CD4-positive, alpha-beta T cell treated with Interleukin-21 for 1 hour (primary cell): ENCODE results near the gene EPSTI1.

Experiments used
- DNase-seq: peaks from one replicate; pipeline ENCODE4 v3.0.0-alpha.2; 2020

EPSTI1 gene

DNA sequence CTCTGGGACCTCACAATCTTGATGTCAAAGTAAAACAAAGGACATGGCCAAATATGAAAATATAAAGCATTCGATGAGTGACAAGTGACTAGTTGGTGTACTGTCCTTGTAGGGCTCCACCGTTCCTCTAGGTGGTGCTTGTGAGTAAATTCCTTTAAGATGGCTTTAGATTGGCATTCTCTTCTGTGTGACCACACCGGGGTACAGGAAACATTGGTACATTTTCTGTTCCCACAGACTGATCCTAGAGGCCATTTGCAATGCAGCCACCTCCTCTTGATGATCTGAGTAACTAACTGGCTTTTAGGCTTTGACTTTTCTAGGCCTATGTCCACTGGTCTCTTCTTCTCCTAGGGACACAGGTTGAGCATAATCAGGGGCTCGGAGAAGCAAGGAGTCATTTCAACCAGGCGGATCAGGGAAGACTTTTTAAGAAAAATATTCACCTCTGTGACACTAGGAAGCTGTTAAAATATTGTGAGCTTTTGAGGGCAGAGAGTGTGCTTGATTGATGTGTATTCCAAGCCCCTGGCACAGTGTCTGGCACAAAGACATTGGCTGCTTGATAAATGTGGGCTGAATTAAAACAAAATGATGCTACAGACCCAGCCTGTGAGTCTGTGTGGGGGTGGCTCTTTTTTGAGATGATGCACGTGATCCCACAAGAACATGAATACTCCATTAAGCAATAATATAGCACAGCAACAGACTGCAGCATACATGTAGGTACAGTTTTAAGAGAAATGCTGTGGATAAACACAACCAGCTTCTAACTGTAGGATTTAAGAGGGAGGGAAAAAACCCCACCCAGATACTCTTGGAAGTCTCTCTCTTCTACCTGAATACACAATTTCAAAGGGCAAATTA lies 21.0 kb downstream of the EPSTI1 start:
- peak; percentile 73 for DNase-seq

DNA sequence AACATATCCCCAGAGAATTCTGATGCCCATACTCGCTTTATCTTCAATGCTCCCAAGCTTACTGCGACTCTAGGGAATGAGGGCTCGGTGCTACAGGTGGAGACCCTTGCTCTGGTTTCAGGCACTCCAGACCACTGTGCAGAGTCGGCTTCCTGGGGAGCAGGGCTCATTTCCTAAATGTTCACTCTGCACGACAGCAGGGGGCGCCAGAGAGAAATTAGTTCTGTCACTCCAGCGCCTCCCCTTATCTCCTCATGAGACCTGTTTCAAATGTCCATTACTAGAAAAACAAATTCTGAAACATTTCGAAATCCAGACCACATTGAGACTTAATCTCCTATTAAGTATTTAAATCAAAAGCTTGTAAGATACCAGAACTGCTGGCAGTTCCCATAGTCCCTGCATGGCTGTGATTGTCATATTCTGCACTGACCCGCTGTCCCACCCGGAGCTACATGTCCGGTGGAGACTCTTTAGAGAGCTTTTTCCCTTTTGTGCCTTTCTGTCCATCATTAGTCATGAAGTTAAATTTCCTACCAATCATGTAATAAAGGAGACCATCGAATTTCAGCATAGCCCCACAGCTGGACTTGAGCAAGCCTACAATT lies 22.4 kb downstream of the EPSTI1 start:
- DNase-seq, result peak; percentile 79

DNA sequence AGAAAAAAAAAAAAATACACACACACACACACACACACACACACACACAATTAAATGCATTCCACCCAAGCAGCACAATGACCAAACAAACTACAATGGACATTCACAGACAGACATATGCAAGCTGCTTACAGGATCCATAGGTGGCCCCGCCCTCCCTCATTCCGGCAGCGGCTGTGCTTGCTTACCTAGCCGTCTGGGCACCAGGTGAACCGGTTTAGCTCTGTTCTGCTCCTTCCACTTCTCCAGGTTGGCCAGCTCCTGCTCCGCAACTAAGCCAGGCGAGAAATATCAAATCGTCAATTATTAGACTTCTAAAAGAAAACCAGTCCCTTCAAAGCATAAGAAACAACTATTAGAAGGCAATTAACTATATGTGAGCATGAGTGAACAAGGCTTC lies 23.1 kb downstream of the EPSTI1 start:
- DNase-seq, result no peak

DNA sequence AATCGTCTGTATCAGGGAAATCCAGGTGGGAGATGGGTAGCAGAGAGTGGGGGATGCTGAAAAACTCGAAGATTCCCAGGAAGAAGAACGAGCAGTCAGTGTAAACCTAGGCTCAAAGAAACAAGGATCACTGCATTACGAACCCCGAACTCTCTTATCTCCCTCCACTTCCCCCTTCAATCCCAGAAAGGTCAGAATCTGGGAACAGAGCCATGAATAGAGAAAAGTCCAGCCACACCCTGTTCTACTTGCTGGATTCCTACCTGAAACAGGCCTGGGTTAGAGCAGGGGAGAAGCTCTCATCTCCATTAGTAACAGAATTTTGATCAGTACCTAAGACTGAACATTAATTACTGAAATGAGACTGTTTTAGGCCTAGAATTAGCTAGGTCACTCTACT lies 24.4 kb downstream of the EPSTI1 start:
- no peak for DNase-seq

DNA sequence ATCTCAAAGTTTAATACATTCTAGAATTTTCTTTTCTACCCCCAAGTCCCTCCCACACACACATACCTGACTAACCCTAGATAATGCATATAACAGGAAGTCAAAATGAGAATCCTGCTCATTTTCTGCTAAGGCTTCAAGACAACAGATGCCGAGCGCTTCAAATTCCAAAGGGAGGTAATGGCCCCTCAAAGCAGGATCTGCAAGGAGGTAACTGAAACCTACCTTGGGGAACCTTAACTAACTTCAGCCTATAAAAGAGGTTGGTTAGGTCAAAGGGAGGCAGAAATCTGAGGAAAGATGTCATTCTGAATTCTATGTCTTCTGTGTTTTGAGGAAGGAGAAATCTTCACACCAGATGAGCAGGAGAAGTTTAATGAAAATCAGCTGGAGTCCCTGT lies 26.8 kb downstream of the EPSTI1 start:
- no peak for DNase-seq

DNA sequence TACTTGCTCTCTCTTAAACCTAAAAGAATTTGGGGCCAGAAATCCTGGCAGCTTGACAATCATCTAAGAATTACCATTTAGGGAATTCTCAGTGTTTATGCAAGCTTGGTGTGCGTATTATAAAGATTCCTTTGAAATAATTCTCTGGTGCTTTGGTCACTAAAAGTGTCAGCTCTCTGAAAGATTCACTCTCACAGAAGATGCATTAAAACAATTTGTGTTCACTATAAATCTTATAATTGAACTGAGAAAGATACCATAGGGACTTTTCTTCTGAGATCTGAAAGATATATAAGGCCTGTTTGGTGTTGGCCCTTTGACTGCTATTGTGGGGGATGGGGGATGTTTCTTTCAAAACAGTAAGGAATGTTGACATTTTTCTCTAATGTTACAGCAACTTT lies 27.3 kb downstream of the EPSTI1 start:
- DNase-seq, result no peak

DNA sequence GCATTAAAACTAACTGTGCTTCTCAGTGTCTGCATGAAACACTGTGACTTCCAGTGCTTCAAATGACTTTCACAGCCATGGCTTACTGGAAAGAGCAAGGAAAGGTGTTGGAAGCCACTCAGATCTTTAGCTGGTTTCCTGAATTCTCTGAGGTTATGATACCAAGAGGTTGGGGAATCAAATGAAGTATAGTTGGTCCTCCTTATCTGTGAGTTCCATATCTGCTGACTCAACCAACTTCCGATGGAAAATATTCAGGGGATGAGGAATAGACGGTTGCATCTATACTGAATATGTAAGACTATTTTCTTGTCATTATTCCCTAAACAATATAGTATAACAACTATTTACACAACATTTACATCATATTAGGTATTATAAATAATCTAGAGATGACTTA lies 32.4 kb downstream of the EPSTI1 start:
- DNase-seq, result no peak

DNA sequence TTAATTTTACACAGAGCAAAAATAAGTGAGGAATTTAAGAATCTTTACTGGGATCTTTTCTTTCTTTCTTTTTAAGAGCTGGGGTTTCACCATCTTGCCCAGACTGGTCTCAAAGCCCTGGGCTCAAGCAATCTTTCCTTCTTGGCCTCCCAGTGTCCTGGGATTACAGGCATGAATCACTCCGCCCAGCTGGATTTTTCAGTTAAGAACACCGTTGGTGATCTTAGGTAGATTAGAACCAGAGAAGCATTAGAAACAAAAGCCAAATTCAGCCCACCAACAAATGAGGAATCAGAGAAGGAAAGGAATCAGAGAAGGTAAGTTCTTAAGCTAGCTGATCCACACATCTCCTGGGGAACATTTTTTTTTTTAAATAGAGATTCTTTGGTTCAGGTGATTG lies 34.2 kb downstream of the EPSTI1 start:
- no peak for DNase-seq

DNA sequence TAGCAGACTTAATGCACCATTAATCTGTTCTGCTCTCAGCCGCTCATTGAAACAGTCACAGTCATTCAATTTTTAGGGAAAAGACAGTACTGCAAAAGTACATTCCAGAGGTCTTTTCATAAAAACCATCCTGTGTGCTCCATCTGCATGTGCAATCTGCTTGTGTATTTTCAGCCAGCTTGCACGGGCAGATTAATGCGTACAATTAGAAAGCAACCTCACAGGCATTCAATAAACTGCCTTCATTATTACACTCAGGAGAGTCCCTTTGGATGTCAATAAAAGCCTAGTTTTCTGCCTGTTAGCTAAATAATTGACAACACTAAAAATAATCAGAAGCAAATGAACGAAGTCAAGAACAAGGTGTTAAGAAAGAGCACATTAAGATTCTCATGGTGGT lies 41.9 kb downstream of the EPSTI1 start:
- DNase-seq, result no peak

DNA sequence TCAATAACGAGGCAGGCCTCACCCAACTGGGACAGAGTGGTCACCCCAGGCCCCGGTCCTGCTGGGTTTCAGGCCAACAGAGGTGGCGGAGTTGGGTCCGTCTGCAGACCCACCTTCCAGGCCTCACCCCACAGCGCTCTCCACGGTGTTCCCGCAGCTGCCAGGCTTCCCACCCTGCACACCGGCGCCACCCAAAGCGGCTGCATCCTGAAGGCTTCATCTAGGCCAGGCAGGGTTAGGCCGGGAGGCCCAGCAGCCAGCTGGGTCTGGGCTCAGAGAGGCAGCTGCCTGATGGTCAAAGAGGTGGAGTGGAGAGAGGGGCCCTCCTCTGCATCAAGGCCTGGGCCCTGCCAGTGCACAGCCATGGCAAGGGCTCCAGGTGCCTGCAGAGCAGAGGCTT lies 44.1 kb downstream of the EPSTI1 start:
- no peak for DNase-seq

DNA sequence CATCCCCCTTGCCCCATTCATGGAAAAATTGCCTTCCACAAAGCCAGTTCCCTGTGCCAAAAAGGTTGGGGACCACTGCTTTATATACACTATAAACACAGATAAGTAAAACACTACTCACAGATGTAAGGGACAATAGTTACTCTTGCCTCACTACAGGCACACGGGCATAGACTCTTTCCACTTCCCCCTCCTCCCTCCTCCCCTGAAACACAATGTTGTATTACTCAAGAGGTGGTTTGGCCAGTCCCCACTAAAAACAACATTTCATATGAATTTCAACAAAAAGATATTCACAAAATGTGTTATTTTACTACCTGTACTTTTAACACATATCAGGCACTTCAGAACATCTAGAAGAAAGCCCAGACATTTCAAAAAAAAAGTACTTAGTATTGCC lies 45.1 kb downstream of the EPSTI1 start:
- DNase-seq, result no peak

DNA sequence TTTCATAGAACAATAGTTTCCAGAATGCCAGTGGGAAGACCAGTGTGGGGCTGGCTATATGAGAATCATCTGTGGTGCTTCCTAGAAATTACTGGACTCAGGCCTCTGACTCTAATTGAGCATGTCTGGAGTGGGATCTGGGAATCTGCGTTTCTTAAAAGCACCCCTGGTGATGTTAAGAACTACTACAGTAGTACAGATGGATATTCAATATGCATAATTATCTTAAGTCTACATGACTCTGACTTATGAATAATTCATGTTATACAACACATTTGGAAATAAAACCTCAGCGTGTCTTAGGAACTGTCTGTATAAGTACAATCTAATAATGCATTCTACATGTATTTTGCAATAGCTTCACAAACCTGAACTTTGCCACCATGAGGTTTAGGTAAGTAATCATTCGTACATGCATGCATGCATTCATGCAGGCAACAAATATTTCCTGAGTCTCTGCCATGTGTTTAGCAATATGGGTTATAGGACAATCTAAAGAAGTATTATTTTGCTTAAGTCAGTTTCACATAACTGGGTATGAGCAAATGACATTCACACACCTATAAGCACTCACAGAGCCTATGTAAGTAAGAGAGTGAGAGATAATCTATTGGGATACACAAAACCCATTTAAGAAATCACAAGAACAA lies 62.0 kb downstream of the EPSTI1 start:
- DNase-seq, result no peak

DNA sequence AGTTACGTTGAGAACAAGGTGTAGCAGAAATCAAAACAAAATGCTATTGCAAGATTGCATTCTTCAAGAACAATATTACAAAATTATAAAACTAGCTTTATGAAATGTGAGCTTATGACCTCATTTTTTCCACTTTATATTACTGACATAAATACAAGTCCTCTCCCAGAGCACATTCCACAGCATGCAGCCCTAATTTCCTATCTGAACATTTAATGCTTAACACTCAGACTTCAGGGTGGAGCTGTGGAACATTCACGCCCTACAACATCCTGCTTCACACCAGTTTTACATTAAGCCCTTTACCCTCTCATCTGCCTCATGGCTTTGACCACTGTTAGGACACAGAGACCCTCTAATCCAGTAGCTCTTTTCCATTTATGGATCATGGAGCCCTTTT lies 65.5 kb downstream of the EPSTI1 start:
- DNase-seq, result no peak

DNA sequence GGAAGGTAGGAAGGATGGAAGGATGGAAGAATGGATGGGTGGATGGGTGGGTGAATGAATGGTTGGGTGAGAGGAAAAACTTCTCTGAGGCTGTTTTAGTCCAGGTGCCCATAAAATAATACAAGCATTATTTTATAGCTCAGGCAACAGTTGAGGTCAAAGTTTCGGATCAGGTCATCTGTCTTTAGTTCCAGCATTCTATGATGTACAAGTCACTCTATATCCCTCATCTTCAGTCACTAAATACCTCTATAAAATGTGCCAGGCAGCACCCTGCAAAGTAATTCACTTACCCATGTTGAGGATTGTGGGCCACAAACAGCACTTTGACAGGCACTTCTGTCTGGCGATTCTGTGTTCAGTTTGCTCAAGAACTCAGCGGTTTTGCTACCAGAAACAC lies 66.0 kb downstream of the EPSTI1 start:
- no peak for DNase-seq

DNA sequence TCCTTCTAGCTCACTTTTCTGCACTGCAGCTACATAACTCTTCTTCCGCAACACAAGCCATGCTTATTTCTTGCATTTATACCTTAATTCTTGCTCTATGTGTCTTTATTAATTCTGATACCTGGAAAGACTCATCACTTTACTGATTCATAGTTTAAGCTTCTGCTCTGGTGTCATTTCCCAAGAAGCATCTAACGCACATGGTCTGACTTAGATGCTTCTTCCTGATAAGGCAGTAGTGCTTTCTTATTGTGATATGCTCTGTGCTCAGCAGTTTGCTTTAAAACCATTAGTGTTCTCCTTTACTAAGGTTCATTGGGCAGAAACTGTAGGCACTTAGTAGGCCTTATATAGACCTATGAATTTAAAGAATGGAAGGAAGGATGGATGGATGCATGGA lies 66.4 kb downstream of the EPSTI1 start:
- DNase-seq, result no peak

DNA sequence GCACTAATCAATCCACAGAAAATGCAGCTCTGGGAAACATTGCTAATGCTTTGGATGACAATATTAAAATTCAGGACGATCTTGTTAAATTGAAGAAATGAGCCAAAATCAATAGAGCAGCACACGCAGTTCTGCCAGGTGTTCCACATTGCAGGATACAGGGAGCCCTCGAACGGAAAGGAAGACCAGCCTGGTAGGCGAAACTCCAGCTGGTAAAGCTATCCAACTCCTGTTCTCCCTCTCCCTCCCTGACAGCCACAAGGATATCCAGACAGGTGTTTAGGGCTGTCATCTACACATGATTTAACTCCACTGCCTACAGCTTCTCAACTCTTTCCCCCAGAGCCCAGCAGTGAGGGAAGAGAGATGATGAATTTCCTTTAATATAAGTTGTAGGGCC lies 67.7 kb downstream of the EPSTI1 start:
- DNase-seq, result no peak

DNA sequence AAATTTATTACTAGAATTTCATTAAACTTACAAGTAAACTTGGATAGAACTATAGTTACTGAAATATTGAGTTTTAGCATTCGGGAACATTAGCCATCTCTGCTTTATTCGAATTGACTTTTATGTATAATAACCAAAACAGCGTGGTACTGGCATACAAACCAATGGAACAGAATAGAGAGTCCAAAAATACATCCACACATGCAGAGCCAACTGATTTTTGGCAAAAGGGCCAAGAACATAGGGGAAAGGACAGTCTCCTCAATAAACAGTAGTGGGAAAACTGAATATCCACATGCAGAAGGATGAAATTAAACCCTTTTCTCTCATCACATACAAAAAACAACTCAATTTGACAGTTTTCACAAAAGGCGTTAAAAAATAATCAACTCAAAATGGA lies 84.3 kb downstream of the EPSTI1 start:
- DNase-seq, result no peak

DNA sequence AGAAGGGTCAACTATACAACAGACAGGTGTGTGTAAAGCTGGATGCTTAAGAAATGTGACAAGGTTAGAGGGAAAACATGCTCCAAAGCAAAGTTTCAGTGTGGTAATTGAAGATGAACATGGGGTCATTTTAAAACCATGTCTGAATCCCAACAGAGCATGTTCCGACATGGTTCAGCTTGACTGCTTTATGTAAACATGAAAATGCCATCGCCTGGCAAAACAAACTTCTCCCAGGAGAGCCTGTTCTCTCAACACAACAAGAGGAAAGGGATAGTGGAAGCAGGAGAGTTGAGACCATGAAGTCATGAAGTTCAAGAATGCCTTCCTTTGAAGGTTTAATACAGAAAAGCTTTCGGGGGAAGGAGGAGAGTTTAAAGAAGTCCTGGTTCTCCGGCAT lies 85.8 kb downstream of the EPSTI1 start:
- DNase-seq, result no peak

DNA sequence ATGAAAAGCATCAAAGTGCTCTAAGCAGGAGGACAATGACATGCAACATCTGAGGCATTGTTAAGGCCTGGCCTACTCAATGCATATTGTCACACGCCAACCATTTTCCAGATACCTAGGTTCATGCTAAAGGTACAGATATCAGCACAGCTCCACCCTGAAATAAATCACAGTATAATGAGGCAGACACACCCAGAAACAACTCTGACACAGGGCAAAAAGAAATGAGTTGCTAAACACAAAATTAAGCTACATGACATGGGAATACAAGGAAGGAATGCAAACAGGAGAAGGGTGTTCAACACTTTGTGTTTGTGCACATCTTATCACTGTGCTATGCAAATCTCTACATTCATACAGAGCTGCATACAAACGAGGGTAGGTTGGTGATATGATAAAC lies 86.5 kb downstream of the EPSTI1 start:
- DNase-seq, result no peak

DNA sequence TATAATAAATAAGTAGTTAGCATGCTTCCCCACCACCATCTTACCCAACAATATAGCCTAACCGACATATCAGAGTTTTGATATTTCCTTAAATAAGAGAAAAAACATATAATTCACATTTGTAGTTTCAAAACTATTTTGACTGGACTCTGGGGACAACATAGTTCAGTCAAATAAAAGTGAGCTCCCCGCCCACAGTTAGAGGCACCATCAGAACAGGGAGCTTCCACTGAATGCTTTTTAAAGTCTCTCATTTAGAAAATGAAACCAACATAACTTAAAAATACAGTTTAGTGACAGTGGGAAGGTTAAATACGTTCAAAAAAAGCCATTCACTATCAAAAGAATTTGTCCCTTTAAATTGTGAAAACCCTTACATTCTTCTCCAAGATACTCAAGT lies 92.8 kb downstream of the EPSTI1 start:
- no peak for DNase-seq

DNA sequence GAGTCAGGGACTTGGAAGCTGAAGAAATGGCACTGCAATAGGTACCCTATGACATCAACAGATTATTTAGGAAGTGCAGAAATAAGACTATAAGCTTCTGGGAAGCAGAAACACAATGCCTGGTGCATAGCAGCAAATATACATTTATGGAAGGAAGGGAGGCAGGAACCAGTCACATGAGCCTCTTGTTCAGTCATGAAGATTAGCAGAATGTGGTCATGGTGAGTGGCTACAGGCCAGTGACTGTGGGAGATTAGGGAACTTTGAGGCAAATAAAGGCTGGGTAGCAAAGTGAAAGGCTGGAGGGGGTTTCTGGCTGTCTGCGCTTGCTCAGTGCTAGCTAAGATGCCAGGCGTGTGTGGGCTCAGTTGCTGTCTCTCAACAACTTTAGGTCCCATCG lies 96.3 kb downstream of the EPSTI1 start:
- no peak for DNase-seq

DNA sequence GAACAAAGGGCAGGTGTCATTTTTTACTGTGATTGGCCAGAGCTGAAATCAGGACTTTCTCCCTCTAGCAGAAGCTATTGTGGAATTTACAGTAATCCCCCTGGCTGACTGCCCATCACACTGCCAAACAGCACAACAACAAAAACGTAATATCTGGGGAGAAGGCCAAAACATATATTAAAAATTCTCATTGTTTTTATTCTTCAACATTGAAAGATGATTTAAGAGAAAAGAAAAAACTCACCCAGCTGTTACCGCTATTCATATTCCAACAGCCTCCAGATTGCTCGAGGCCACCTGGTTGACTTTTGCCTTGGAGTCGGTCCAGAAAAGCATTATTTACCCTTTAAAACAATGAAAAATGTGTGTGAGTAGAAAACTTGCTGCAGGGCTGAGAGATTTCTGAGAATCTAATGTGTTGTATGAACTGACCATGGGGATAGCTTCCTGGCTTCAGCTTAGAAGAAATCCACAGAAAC lies 97.2 kb downstream of the EPSTI1 start:
- DNase-seq, result no peak

DNA sequence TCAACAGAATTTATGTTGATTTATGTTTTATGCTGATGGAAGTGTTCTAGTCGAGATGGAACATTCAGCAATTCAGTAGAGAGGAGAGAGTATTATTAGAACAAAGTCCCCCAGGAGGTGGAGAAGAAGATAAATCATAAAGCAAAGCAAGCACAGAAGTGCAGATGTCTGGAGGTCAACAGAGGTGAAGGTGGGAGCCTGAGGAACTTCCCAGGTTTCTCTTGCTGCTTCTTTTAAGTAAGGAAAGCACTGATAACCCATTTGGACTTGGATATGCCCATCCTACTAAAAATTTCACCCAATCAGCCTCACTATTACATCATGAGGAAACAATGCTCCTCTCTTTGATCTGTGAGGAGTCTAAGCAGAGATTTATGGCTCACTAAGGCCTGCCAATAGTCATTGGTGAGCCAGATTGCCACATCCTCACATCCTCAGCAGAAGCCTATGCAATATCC lies 98.8 kb downstream of the EPSTI1 start:
- DNase-seq, result no peak

DNA sequence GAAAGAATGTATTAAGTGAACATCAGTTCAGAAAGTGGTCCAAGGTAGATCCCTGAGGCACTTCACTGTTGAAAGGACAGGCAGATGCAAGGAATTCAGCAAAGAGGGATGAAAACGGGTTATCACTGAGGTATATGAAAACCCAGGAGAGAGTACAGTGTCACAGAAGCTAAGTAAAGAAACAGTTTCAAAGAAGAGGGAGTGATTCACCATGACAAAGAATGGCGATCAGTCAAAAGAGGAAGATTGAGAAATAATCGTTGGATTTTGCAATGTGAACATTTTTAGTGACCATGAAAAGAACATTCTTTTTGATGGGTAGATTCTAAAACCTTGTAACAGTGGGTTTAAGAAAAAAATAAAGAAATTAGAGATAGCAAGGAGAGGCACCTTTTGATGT lies 99.3 kb downstream of the EPSTI1 start:
- no peak for DNase-seq
